Neural cell (in vitro differentiated cells): ENCODE measurements around the gene FAM9C. TPM values are rescaled to one million over a fixed set of nuclear protein-coding genes. Genes with fewer than 3 reads are reported as not detected.

Source experiments
- H2AFZ ChIP-seq: fragments of 200-600, 300-800 bp; sonication (generic), shearing (Covaris generic); 2 replicates; pipeline ENCODE4 v1.6.0; 2014; ENCODE audit warnings: low read depth, mild to moderate bottlenecking, antibody characterized with exemption, low read length, moderate library complexity
- H3F3A ChIP-seq: fragments of 200-600 bp; shearing (Covaris generic); 2 replicates; pipeline ENCODE4 v1.6.1; 2016; ENCODE audit warnings: mild to moderate bottlenecking, moderate library complexity, mixed read lengths, antibody characterized with exemption, low read length; ENCODE audit not compliant: insufficient read depth, poor library complexity, severe bottlenecking
- H3K27ac ChIP-seq: fragments of 200-600, 300-800 bp; sonication (generic), shearing (Covaris generic); 2 replicates; pipeline ENCODE4 v1.5.1; 2014; ENCODE audit warnings: mild to moderate bottlenecking, low read length, moderate library complexity
- H3K27me3 ChIP-seq: fragments of 300-800, 200-600 bp; sonication (generic), shearing (Covaris generic); 2 replicates; pipeline ENCODE4 v1.6.0; 2014; ENCODE audit warnings: mild to moderate bottlenecking, low read depth, low read length, moderate library complexity; ENCODE audit not compliant: insufficient read depth
- H3K36me3 ChIP-seq: fragments of 300-800, 200-600 bp; sonication (generic), shearing (Covaris generic); 2 replicates; pipeline ENCODE4 v1.5.1; 2014; ENCODE audit warnings: mild to moderate bottlenecking, antibody characterized with exemption, low read length, moderate library complexity; ENCODE audit not compliant: insufficient read depth
- H3K4me2 ChIP-seq: fragments of 300-800, 200-600 bp; sonication (generic), shearing (Covaris generic); 2 replicates; pipeline ENCODE4 v1.6.0; 2014; ENCODE audit warnings: mild to moderate bottlenecking, low read length
- H3K4me3 ChIP-seq: fragments of 300-800, 200-600 bp; sonication (generic), shearing (Covaris generic); 2 replicates; pipeline ENCODE4 v1.5.1; 2014; ENCODE audit warnings: mild to moderate bottlenecking, low read length, moderate library complexity
- H3K79me2 ChIP-seq: fragments of 200-600 bp; shearing (Covaris generic); replicated peaks from 2 replicates; pipeline ENCODE4 v1.6.0; 2014; ENCODE audit warnings: mild to moderate bottlenecking, low read length, moderate library complexity; ENCODE audit not compliant: insufficient read depth
- H3K9ac ChIP-seq: fragments of 300-800, 200-600 bp; sonication (generic), shearing (Covaris generic); 2 replicates; pipeline ENCODE4 v1.6.1; 2016; ENCODE audit warnings: mild to moderate bottlenecking, low read length, mixed read lengths
- H3K9me2 ChIP-seq: fragments of 200-600 bp; shearing (Covaris generic); 2 replicates; pipeline ENCODE4 v1.6.1; 2016; ENCODE audit warnings: mild to moderate bottlenecking, low read length, mixed read lengths; ENCODE audit not compliant: insufficient read depth
- H3K9me3 ChIP-seq: fragments of 200-600, 300-800 bp; sonication (generic), shearing (Covaris generic); 2 replicates; pipeline ENCODE4 v1.6.1; 2016; ENCODE audit warnings: mild to moderate bottlenecking, mixed run types, low read length, moderate library complexity, mixed read lengths
- H4K20me1 ChIP-seq: fragments of 200-600 bp; shearing (Covaris generic); 2 replicates; pipeline ENCODE4 v1.6.1; 2016; ENCODE audit warnings: mild to moderate bottlenecking, mixed run types; ENCODE audit not compliant: insufficient read depth
- CTCF ChIP-seq: fragments of 450-650 bp; IDR thresholded peaks from 2 replicates; pipeline ENCODE4 v1.5.1; 2014; ENCODE audit warnings: antibody characterized with exemption, mild to moderate bottlenecking, moderate library complexity; ENCODE audit not compliant: poor library complexity, severe bottlenecking
- EP300 ChIP-seq: fragments of 450-650 bp; conservative IDR thresholded peaks from 2 replicates; pipeline ENCODE4 v1.6.1; 2014; ENCODE audit warnings: antibody characterized with exemption, mild to moderate bottlenecking, moderate library complexity; ENCODE audit not compliant: poor library complexity, severe bottlenecking
- EZH2 ChIP-seq: fragments of 200-600, 300-800 bp; shearing (Covaris generic), sonication (generic); IDR thresholded peaks from 2 replicates; pipeline ENCODE4 v1.6.1; 2014; ENCODE audit warnings: antibody characterized with exemption, low read length, borderline replicate concordance, mild to moderate bottlenecking; ENCODE audit not compliant: insufficient read depth, poor library complexity, severe bottlenecking
- MXI1 ChIP-seq: fragments of 450-650 bp; conservative IDR thresholded peaks from 2 replicates; pipeline ENCODE4 v1.6.1; 2014; ENCODE audit warnings: antibody characterized with exemption, mild to moderate bottlenecking; ENCODE audit not compliant: poor library complexity, severe bottlenecking
- POLR2AphosphoS5 ChIP-seq: IDR thresholded peaks from 2 replicates; pipeline ENCODE4 v1.6.1; 2012
- RAD21 ChIP-seq: fragments of 450-650 bp; conservative IDR thresholded peaks from 2 replicates; pipeline ENCODE4 v1.6.1; 2014; ENCODE audit warnings: antibody characterized with exemption, mild to moderate bottlenecking, moderate library complexity
- REST ChIP-seq: IDR thresholded peaks from 2 replicates; pipeline ENCODE4 v1.6.1; 2012; ENCODE audit warnings: borderline replicate concordance
- SMC3 ChIP-seq: fragments of 450-650 bp; conservative IDR thresholded peaks from 2 replicates; pipeline ENCODE4 v1.6.1; 2014; ENCODE audit warnings: antibody characterized with exemption, mild to moderate bottlenecking, moderate library complexity; ENCODE audit not compliant: poor library complexity
- TAF1 ChIP-seq: IDR thresholded peaks from 2 replicates; pipeline ENCODE4 v1.6.1; 2012; ENCODE audit warnings: low read depth
- polyA plus RNA-seq: library from polyadenylated mRNA; depleted of rRNA; stranded (reverse); fragments of >200 nt; gene quantifications from 2 replicates; pipeline ENCODE4 v1.2.3, GENCODE V29; 2014

The FAM9C gene
- polyA plus RNA-seq, 1 donor from 2014 or later = not detected

- no peak overlapping the region for H3K27ac ChIP-seq
- no peaks in the 10 kb centered on the region for H3K27me3 ChIP-seq
- no peaks in the 10 kb centered on the region for H4K20me1 ChIP-seq
- no peak overlapping the region for H3K4me3 ChIP-seq
- H3K9me3 ChIP-seq = no peaks in the 10 kb centered on the region
- no peaks in the 10 kb centered on the region for H3K36me3 ChIP-seq
- H3K9me2 ChIP-seq = no peaks in the 10 kb centered on the region
- H3K4me2 ChIP-seq = no peak overlapping the region
- H3K9ac ChIP-seq = no peak overlapping the region
- H3K79me2 ChIP-seq = no peaks in the 10 kb centered on the region
- no peak for TF ChIP-seq MXI1
- TF ChIP-seq POLR2AphosphoS5 = no peak
- no peak for TF ChIP-seq TAF1
- no peak for TF ChIP-seq RAD21
- TF ChIP-seq SMC3 = no peak
- TF ChIP-seq EP300 = no peak
- no peak for TF ChIP-seq REST
- no peak for TF ChIP-seq EZH2
- TF ChIP-seq CTCF = no peak
- H2AFZ ChIP-seq = no peak overlapping the region
- H3F3A ChIP-seq = no peaks in the 10 kb centered on the region
These were observed 33.9 kb downstream of the FAM9C start for GRCh38 chrX:13010546-13010945.

GRCh38 chrX:13009844-13010243 is 34.6 kb downstream of the FAM9C start:
- H3F3A ChIP-seq = no peaks in the 10 kb centered on the region

More at GRCh38 chrX:13009844-13010243, 34.6 kb downstream of the FAM9C start:
- no peak overlapping the region for H3K27ac ChIP-seq
- H4K20me1 ChIP-seq = no peaks in the 10 kb centered on the region
- H3K36me3 ChIP-seq = no peaks in the 10 kb centered on the region
- H3K9me3 ChIP-seq = no peaks in the 10 kb centered on the region
- no peaks in the 10 kb centered on the region for H3K79me2 ChIP-seq
- no peak overlapping the region for H3K9ac ChIP-seq
- no peaks in the 10 kb centered on the region for H3K27me3 ChIP-seq
- H3K9me2 ChIP-seq = no peaks in the 10 kb centered on the region
- H3K4me2 ChIP-seq = no peak overlapping the region
- no peak for TF ChIP-seq TAF1
- TF ChIP-seq POLR2AphosphoS5 = no peak
- no peak for TF ChIP-seq SMC3
- TF ChIP-seq RAD21 = no peak
- no peak for TF ChIP-seq CTCF
- no peak for TF ChIP-seq REST
- no peak for TF ChIP-seq MXI1
- TF ChIP-seq EZH2 = no peak
- TF ChIP-seq EP300 = no peak
- H2AFZ ChIP-seq = no peak overlapping the region
- H3K4me3 ChIP-seq = no peak overlapping the region
